Peyer's patch (tissue), 4 donors: Measurements from ENCODE around the gene RSKR.

Experiments used
- CTCF ChIP-seq, 6 experiments: fragments of 450-650 bp in 4 of 6; fragments of 200-600 bp in 2 of 6; sonication (generic) in 1 of 6; IDR thresholded peaks; one replicate each; pipeline ENCODE4 v1.5.1; 2017 to 2019; ENCODE audit warnings: antibody characterized with exemption in 6 of 6, mild to moderate bottlenecking in 3 of 6, moderate library complexity in 1 of 6
- POLR2A ChIP-seq, 2 donors: fragments of 450-650 bp; IDR thresholded peaks; one replicate each; pipeline ENCODE4 v1.5.1; 2017; ENCODE audit warnings: antibody characterized with exemption in 2 of 2, mild to moderate bottlenecking in 2 of 2, moderate library complexity in 2 of 2

- no peak for TF ChIP-seq CTCF (IDR thresholded peaks at IDR 0.05)
- TF ChIP-seq POLR2A (IDR thresholded peaks at IDR 0.05) = no peak
Measured at GRCh38 chr17:28663723-28664122, 49.7 kb upstream of the RSKR start.
